Bronchial epithelial cell (primary cell): ENCODE measurements around the gene NRIP1. TPM values are rescaled to one million over a fixed set of nuclear protein-coding genes. Genes with fewer than 3 reads are reported as not detected.
A peak's percentile ranks its signal among the peaks of the same experiment; 100 is the strongest.

Experiments
- DNase-seq: peaks from one replicate; pipeline ENCODE4 v3.0.0-alpha.2; 2010; ENCODE audit warnings: low read depth
- FAIRE-seq: peaks from 2 replicates; lab custom pipeline; 2011; peaks lifted over from hg19 to GRCh38; lab: Jason Lieb, UNC
- H3K27me3 ChIP-seq: 2 replicates; pipeline ENCODE4 v1.5.1; 2011; ENCODE audit warnings: low read length; ENCODE audit not compliant: control insufficient read depth, insufficient read depth
- H3K36me3 ChIP-seq: 2 replicates; pipeline ENCODE4 v1.5.1; 2011; ENCODE audit warnings: low read length; ENCODE audit not compliant: control insufficient read depth, insufficient read depth
- H3K4me3 ChIP-seq: 2 replicates; pipeline ENCODE4 v1.5.1; 2011; ENCODE audit warnings: mild to moderate bottlenecking, low read depth, low read length, control low read depth
- CTCF ChIP-seq: IDR thresholded peaks from 2 replicates; pipeline ENCODE4 v1.5.1; 2011; ENCODE audit warnings: mild to moderate bottlenecking, moderate library complexity, low read length, control low read depth, inconsistent platforms; ENCODE audit not compliant: insufficient read depth, severe bottlenecking
- total RNA-seq: library from RNA; depleted of rRNA; stranded (reverse); fragments of >200 nt; gene quantifications from 2 replicates; pipeline ENCODE4 v1.2.1, GENCODE V29; 2014

Gene NRIP1
- total RNA-seq, 1 donor from 2014 or later = 64.0 TPM

- no peak for TF ChIP-seq CTCF
- DNase-seq = no peak
Observed at GRCh38 chr21:15078180-15078579, 13.4 kb upstream of the NRIP1 start.

GRCh38 chr21:15077529-15078145 is 12.8 kb upstream of the NRIP1 start:
- DNase-seq = no peak
- H3K36me3 ChIP-seq = no peaks in the 10 kb centered on the region
- no peak for TF ChIP-seq CTCF
- no peak for FAIRE-seq
- no peak overlapping the region for H3K4me3 ChIP-seq
- H3K27me3 ChIP-seq = no peaks in the 10 kb centered on the region

More at GRCh38 chr21:15078180-15078579, 13.4 kb upstream of the NRIP1 start:
- H3K36me3 ChIP-seq = no peaks in the 10 kb centered on the region
- no peak overlapping the region for H3K4me3 ChIP-seq
- FAIRE-seq = no peak
- no peaks in the 10 kb centered on the region for H3K27me3 ChIP-seq

- FAIRE-seq = no peak
- TF ChIP-seq CTCF = no peak
- no peaks in the 10 kb centered on the region for H3K27me3 ChIP-seq
- H3K36me3 ChIP-seq = no peaks in the 10 kb centered on the region
- DNase-seq = no peak
- no peak overlapping the region for H3K4me3 ChIP-seq
Observed at GRCh38 chr21:15076730-15077129, 11.9 kb upstream of the NRIP1 start.

- TF ChIP-seq CTCF = no peak
Observed at GRCh38 chr21:15071009-15071408, 6.2 kb upstream of the NRIP1 start.

GRCh38 chr21:15066123-15066575 is 1.3 kb upstream of the NRIP1 start:
- Histone ChIP-seq H3K27me3 (no peaks in the 10 kb centered on the region), H3K36me3 (no peaks in the 10 kb centered on the region), H3K4me3 (peak overlapping the region; percentile 62)
- DNase-seq (peak; percentile 38), FAIRE-seq (no peak)
- TF ChIP-seq CTCF = no peak

More at GRCh38 chr21:15071009-15071408, 6.2 kb upstream of the NRIP1 start:
- H3K4me3 ChIP-seq = no peak overlapping the region
- no peaks in the 10 kb centered on the region for H3K27me3 ChIP-seq
- FAIRE-seq = no peak
- H3K36me3 ChIP-seq = no peaks in the 10 kb centered on the region
- DNase-seq = no peak
